ENCODE measurements around the gene GRIN1. TPM values are rescaled to one million over a fixed set of nuclear protein-coding genes. Genes with fewer than 3 reads are reported as not detected.

Gene GRIN1
- total RNA-seq, 2 experiments from 2014 or later, result 0.06 to 0.15 TPM

- POLR2A ChIA-PET, result interaction anchor here (0.6 to 0.7 kb wide), 2 partner anchors 63 to 174 kb away, joined by 3 read pairs; no protein-coding TSS in a partner anchor
These were observed 22.0 kb downstream of the GRIN1 start for GRCh38 chr9:137160716-137161557.

GRCh38 chr9:137161558-137162486, 22.9 kb downstream of the GRIN1 start:
- H3K9me2 ChIP-seq (ENCODE audit: insufficient read depth, low read length), result no peaks in the 10 kb centered on the region
- DNase-seq (ENCODE audit: low spot score), result peak; percentile 24
- H3K9me3 ChIP-seq (ENCODE audit: low read length), result no peaks in the 10 kb centered on the region
- ChIA-PET POLR2A (no interaction called here), CTCF (ENCODE audit: unreplicated experiment) (no interaction called here)
- H3K27ac ChIP-seq (ENCODE audit: low read depth, low read length, poor library complexity, severe bottlenecking), result no peak overlapping the region
- no peaks in the 10 kb centered on the region for H3K79me2 ChIP-seq (ENCODE audit: insufficient read depth, low read depth, low read length)
- TF ChIP-seq CTCF (conservative IDR thresholded peaks at IDR 0.05; ENCODE audit: low read length) (no peak), EZH2phosphoT487 (IDR thresholded peaks at IDR 0.05; ENCODE audit: borderline replicate concordance, low read depth, low read length) (no peak)
- H3K36me3 ChIP-seq (ENCODE audit: insufficient read depth, low read length), result no peaks in the 10 kb centered on the region
- H4K20me1 ChIP-seq (ENCODE audit: insufficient read depth, low read length), result no peaks in the 10 kb centered on the region
- no peak overlapping the region for H2AFZ ChIP-seq (ENCODE audit: low read length)
- H3K4me1 ChIP-seq (ENCODE audit: insufficient read depth, low read length, poor library complexity, severe bottlenecking), result peaks cover 27% of the 10 kb centered on the region
- H3K4me2 ChIP-seq (ENCODE audit: low read length), result no peak overlapping the region
- intact Hi-C loops (cut with micrococcal nuclease; ENCODE audit: unreplicated experiment), result no loop called here
- H3K4me3 ChIP-seq (ENCODE audit: low read depth, low read length, poor library complexity, severe bottlenecking), result no peak overlapping the region
- no TSS peak for BruUV-seq (replicated peaks)

More at GRCh38 chr9:137160716-137161557, 22.0 kb downstream of the GRIN1 start:
- Histone ChIP-seq H3K79me2 (ENCODE audit: insufficient read depth, low read depth, low read length) (no peaks in the 10 kb centered on the region), H4K20me1 (ENCODE audit: insufficient read depth, low read length) (no peaks in the 10 kb centered on the region), H3K4me2 (ENCODE audit: low read length) (no peak overlapping the region), H3K4me3 (ENCODE audit: low read depth, low read length, poor library complexity, severe bottlenecking) (no peak overlapping the region), H3K4me1 (ENCODE audit: insufficient read depth, low read length, poor library complexity, severe bottlenecking) (peaks cover 30% of the 10 kb centered on the region), H3K9me3 (ENCODE audit: low read length) (no peaks in the 10 kb centered on the region), H3K9me2 (ENCODE audit: insufficient read depth, low read length) (no peaks in the 10 kb centered on the region), H3K36me3 (ENCODE audit: insufficient read depth, low read length) (no peaks in the 10 kb centered on the region), H2AFZ (ENCODE audit: low read length) (no peak overlapping the region), H3K27ac (ENCODE audit: low read depth, low read length, poor library complexity, severe bottlenecking) (no peak overlapping the region)
- CTCF ChIA-PET (ENCODE audit: unreplicated experiment), result no interaction called here
- BruUV-seq (replicated peaks), result no TSS peak
- TF ChIP-seq CTCF (conservative IDR thresholded peaks at IDR 0.05; ENCODE audit: low read length) (no peak), EZH2phosphoT487 (IDR thresholded peaks at IDR 0.05; ENCODE audit: borderline replicate concordance, low read depth, low read length) (no peak)
- no peak for DNase-seq (ENCODE audit: low spot score)
- intact Hi-C loops (cut with micrococcal nuclease; ENCODE audit: unreplicated experiment), result no loop called here
